ENCODE measurements around the gene VPS54.

Gene VPS54

GRCh38 chr2:64018701-64019082, 536 bp downstream of the VPS54 start:
- TF ChIP-seq CTCF (IDR thresholded peaks at IDR 0.05; ENCODE audit: unreplicated experiment in 3 of 3): no peak
- H3K4me1 Mint-ChIP-seq: peaks cover 26% of the 10 kb centered on the region
- no peaks in the 10 kb centered on the region for H3K27me3 Mint-ChIP-seq (ENCODE audit: low read depth)
- H3K4me3 Mint-ChIP-seq: peak overlapping the region; percentile 96 to 98 (median 96)
- H3K36me3 Mint-ChIP-seq (ENCODE audit: low read depth): no peaks in the 10 kb centered on the region
- no peaks in the 10 kb centered on the region for H3K9me3 Mint-ChIP-seq
- peak overlapping the region; percentile 99 to 100 (median 100) for H3K27ac Mint-ChIP-seq

- Mint-ChIP-seq H3K27ac (peak overlapping the region; percentile 99 to 100 (median 100)), H3K27me3 (ENCODE audit: low read depth) (no peaks in the 10 kb centered on the region)
- no peak for TF ChIP-seq CTCF (IDR thresholded peaks at IDR 0.05; ENCODE audit: unreplicated experiment in 3 of 3)
These were observed 1.2 kb downstream of the VPS54 start for GRCh38 chr2:64017811-64018700.

GRCh38 chr2:64015898-64016297, 3.3 kb downstream of the VPS54 start:
- H3K4me1 Mint-ChIP-seq: peaks cover 28% of the 10 kb centered on the region
- TF ChIP-seq CTCF (IDR thresholded peaks at IDR 0.05; ENCODE audit: unreplicated experiment in 3 of 3): no peak
- H3K27ac Mint-ChIP-seq: peak overlapping the region; percentile 5 to 72 (median 70)
- peak overlapping the region; percentile 55 to 79 (median 78) for H3K4me3 Mint-ChIP-seq
- H3K27me3 Mint-ChIP-seq (ENCODE audit: low read depth): no peaks in the 10 kb centered on the region
- no peaks in the 10 kb centered on the region for H3K36me3 Mint-ChIP-seq (ENCODE audit: low read depth)
- no peaks in the 10 kb centered on the region for H3K9me3 Mint-ChIP-seq

More at GRCh38 chr2:64017811-64018700, 1.2 kb downstream of the VPS54 start:
- Mint-ChIP-seq H3K4me1 (peaks cover 26% of the 10 kb centered on the region), H3K4me3 (peak overlapping the region; percentile 96 to 98 (median 96)), H3K9me3 (no peaks in the 10 kb centered on the region), H3K36me3 (ENCODE audit: low read depth) (no peaks in the 10 kb centered on the region)

GRCh38 chr2:64015391-64015790, 3.8 kb downstream of the VPS54 start:
- no peak for TF ChIP-seq CTCF (IDR thresholded peaks at IDR 0.05; ENCODE audit: unreplicated experiment in 3 of 3)
- H3K27ac Mint-ChIP-seq: no peak overlapping the region
- no peaks in the 10 kb centered on the region for H3K9me3 Mint-ChIP-seq
- peaks cover 25% of the 10 kb centered on the region for H3K4me1 Mint-ChIP-seq
- H3K4me3 Mint-ChIP-seq: peak overlapping the region in 1 of 3 experiments; percentile 22
- no peaks in the 10 kb centered on the region for H3K36me3 Mint-ChIP-seq (ENCODE audit: low read depth)
- no peaks in the 10 kb centered on the region for H3K27me3 Mint-ChIP-seq (ENCODE audit: low read depth)

- Mint-ChIP-seq H3K9me3 (no peaks in the 10 kb centered on the region), H3K27ac (no peak overlapping the region), H3K4me1 (peaks cover 17% of the 10 kb centered on the region), H3K4me3 (no peak overlapping the region), H3K36me3 (ENCODE audit: low read depth) (no peaks in the 10 kb centered on the region), H3K27me3 (ENCODE audit: low read depth) (no peaks in the 10 kb centered on the region)
- no peak for TF ChIP-seq CTCF (IDR thresholded peaks at IDR 0.05; ENCODE audit: unreplicated experiment in 3 of 3)
These were observed 4.6 kb downstream of the VPS54 start for GRCh38 chr2:64014628-64015027.

- Mint-ChIP-seq H3K27ac (no peak overlapping the region), H3K9me3 (no peaks in the 10 kb centered on the region), H3K36me3 (ENCODE audit: low read depth) (peaks cover 8% of the 10 kb centered on the region), H3K4me1 (peaks cover 16% of the 10 kb centered on the region), H3K27me3 (ENCODE audit: low read depth) (no peaks in the 10 kb centered on the region), H3K4me3 (no peak overlapping the region)
- TF ChIP-seq CTCF (IDR thresholded peaks at IDR 0.05; ENCODE audit: unreplicated experiment in 3 of 3): no peak
These were observed 6.2 kb downstream of the VPS54 start for GRCh38 chr2:64013053-64013452.

Measured in nephron (organoid).